SJCRH30 (cell line): ENCODE results near the gene MMP21. TPM values are rescaled to one million over a fixed set of nuclear protein-coding genes. Genes with fewer than 3 reads are reported as not detected.
A peak's percentile ranks its signal among the peaks of the same experiment; 100 is the strongest.

Experiments
- DNase-seq, 2 experiments: peaks; one replicate each; pipeline ENCODE4 v3.0.0-alpha.2; 2015 to 2020
- H3K27ac ChIP-seq: fragments of 250-450 bp; sonication (Bioruptor Pico); 2 replicates; pipeline ENCODE4 v1.5.1; 2020; ENCODE audit warnings: mild to moderate bottlenecking, moderate library complexity
- H3K27me3 ChIP-seq: fragments of 250-450 bp; sonication (Bioruptor Pico); 2 replicates; pipeline ENCODE4 v1.5.1; 2020; ENCODE audit warnings: mild to moderate bottlenecking, moderate library complexity
- H3K36me3 ChIP-seq: fragments of 250-450 bp; sonication (Bioruptor Pico); 2 replicates; pipeline ENCODE4 v1.5.1; 2020; ENCODE audit warnings: mild to moderate bottlenecking, moderate library complexity
- H3K4me1 ChIP-seq: fragments of 250-450 bp; sonication (Bioruptor Pico); 2 replicates; pipeline ENCODE4 v1.5.1; 2020; ENCODE audit warnings: mild to moderate bottlenecking, moderate library complexity
- H3K4me3 ChIP-seq: fragments of 250-450 bp; sonication (Bioruptor Pico); 2 replicates; pipeline ENCODE4 v1.5.1; 2020; ENCODE audit warnings: mild to moderate bottlenecking, moderate library complexity
- H3K9me3 ChIP-seq: fragments of 250-450 bp; sonication (Bioruptor Pico); replicated peaks from 2 replicates; pipeline ENCODE4 v1.5.1; 2020; ENCODE audit warnings: mild to moderate bottlenecking, moderate library complexity
- total RNA-seq: library from RNA; depleted of rRNA; stranded (reverse); fragments of >200 nt; shearing (Covaris generic); gene quantifications from 2 replicates; pipeline ENCODE4 v1.2.3, GENCODE V29; 2014

The MMP21 gene
- total RNA-seq, 1 experiment from 2014 or later = not detected

DNA sequence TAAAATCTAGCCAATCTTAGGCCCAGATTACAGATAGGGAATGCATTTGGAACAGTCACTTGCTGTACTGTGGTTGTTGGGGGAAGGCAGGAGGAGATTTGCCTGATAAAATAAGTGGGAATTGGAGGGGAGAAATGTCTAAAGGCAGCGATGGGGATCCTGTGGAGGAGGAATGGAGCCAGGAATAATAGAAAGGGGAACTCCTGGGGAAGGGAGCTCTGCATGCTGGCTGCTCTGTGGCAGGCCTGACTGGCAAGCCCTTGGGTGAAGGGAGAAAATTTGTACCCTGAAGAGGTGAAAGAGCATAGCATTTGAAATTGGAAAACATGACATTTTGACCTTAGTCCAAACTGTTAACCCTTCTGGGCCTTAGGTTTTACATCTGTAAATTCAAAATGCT is 13.7 kb downstream of the MMP21 start:
- Histone ChIP-seq H3K27me3 (no peaks in the 10 kb centered on the region), H3K36me3 (peaks cover 76% of the 10 kb centered on the region), H3K4me3 (no peak overlapping the region), H3K9me3 (no peaks in the 10 kb centered on the region), H3K27ac (no peak overlapping the region), H3K4me1 (no peaks in the 10 kb centered on the region)
- no peak for DNase-seq

DNA sequence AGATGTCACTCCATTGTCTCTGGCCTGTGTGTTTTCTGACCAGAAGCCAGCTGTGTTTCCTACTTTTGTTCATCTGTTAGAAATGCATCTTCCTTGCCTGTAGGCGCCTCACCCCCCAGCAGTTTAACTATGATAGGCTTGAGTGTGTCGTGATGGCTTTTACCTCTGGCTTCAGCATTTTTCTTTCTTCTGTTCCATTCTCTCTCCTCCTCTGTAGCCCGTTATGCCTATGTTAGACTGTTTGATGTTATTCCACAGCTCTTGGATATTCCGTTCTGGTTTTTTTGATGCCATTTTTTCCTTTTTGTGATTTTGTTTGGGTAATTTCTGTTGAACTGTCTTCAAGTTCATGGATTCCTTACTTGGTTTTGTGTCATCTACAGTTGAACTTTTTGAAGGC is 17.9 kb downstream of the MMP21 start:
- H3K4me3 ChIP-seq = no peak overlapping the region
- H3K27ac ChIP-seq = no peak overlapping the region
- H3K9me3 ChIP-seq = no peaks in the 10 kb centered on the region
- H3K27me3 ChIP-seq = no peaks in the 10 kb centered on the region
- H3K4me1 ChIP-seq = no peaks in the 10 kb centered on the region
- peaks cover 71% of the 10 kb centered on the region for H3K36me3 ChIP-seq
- no peak for DNase-seq

DNA sequence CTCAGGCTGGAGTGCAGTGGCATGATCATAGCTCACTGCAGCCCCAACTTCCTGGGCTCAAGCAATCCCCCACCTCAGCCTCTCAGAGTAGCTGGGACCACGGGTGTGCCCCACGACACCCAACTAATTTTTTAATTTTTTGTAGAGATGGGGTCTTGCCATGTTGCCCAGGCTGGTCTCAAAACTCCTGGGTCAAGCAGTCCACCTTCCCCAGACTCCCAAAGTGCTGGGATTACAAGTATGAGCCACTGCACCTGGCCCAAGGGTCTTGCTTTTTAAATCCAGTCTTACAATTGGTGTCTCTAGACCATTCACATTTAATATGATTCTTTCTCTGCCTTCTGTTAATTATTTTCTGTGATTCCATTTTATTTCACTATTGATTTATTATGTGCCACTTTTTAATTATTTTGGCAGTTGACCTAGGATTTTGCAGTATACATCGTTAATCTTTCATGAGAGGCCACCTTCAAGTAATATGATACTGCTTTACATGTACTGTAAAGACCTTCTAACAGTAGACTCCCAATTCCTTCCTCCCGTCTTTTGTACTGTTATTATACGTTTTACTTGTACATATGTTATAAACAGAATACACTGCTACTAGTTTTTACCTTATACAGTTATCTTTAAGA is 18.7 kb downstream of the MMP21 start:
- H3K9me3 ChIP-seq = no peaks in the 10 kb centered on the region
- no peaks in the 10 kb centered on the region for H3K4me1 ChIP-seq
- no peaks in the 10 kb centered on the region for H3K27me3 ChIP-seq
- no peak for DNase-seq
- peaks cover 73% of the 10 kb centered on the region for H3K36me3 ChIP-seq
- no peak overlapping the region for H3K4me3 ChIP-seq
- no peak overlapping the region for H3K27ac ChIP-seq

DNA sequence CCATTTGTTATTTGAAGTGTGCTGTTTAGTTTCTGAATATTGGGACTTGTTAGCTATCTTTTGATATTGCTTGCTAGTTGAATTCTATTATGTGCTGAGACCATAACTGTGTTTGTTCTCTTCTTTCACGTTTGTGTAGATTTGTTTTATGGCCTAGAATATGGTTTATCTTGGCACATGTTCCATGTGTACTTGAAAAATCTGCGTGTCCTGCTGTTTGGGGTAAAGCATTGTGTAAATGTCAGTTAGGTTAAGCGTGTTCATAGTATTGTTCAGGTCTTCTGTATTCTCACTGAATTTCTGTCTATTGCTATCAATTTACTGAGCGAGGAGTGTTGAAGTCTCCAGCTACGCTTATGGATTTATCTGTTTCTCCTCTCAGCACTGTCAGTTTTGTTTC is 19.4 kb downstream of the MMP21 start:
- no peaks in the 10 kb centered on the region for H3K27me3 ChIP-seq
- H3K9me3 ChIP-seq = no peaks in the 10 kb centered on the region
- DNase-seq = no peak
- H3K36me3 ChIP-seq = peaks cover 70% of the 10 kb centered on the region
- no peak overlapping the region for H3K27ac ChIP-seq
- H3K4me3 ChIP-seq = no peak overlapping the region
- no peaks in the 10 kb centered on the region for H3K4me1 ChIP-seq

DNA sequence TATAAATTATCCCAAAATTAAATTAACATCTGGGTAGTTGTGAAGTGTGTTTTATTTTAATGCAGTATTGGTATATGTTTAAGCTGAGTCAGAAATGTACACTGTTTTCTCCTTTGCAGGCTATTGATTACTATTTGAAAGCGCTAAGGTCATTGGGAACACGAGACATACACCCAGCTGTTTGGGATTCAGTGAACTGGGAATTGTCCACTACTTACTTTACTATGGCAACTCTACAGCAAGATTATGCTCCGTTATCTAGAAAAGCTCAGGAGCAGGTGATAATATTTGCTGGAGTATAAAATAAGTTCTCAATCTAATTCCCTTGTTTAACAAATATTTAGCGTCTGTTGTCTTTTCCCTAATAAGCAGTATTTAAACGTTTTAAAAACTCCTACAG is 28.2 kb downstream of the MMP21 start:
- Histone ChIP-seq H3K4me1 (no peaks in the 10 kb centered on the region), H3K36me3 (peaks cover 72% of the 10 kb centered on the region)

DNA sequence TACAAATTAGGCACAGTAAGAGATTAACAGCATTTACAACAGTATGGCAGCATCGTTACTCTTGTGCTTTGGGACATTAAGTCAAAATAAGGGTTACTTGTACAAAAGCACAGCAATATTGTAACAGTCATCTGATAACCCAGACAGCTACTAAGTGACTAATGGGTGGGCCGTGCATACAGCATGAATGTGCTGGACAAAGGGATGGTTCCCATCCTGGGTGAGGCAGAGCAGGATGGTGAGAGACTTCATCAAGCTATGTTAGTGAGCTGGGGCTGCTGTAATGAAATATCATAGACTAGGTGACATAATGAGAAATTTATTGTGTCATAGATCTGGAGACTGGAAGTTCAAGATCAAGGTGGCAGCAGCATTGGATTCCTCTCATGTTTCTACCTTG is 30.7 kb downstream of the MMP21 start:
- Histone ChIP-seq H3K27ac (no peak overlapping the region), H3K4me3 (no peak overlapping the region), H3K36me3 (peaks cover 81% of the 10 kb centered on the region), H3K4me1 (no peaks in the 10 kb centered on the region), H3K9me3 (no peaks in the 10 kb centered on the region), H3K27me3 (no peaks in the 10 kb centered on the region)
- DNase-seq = no peak

More for the DNA sequence above, 28.2 kb downstream of the MMP21 start:
- H3K27ac ChIP-seq = no peak overlapping the region
- H3K27me3 ChIP-seq = no peaks in the 10 kb centered on the region
- H3K4me3 ChIP-seq = no peak overlapping the region
- no peaks in the 10 kb centered on the region for H3K9me3 ChIP-seq
- DNase-seq = no peak

DNA sequence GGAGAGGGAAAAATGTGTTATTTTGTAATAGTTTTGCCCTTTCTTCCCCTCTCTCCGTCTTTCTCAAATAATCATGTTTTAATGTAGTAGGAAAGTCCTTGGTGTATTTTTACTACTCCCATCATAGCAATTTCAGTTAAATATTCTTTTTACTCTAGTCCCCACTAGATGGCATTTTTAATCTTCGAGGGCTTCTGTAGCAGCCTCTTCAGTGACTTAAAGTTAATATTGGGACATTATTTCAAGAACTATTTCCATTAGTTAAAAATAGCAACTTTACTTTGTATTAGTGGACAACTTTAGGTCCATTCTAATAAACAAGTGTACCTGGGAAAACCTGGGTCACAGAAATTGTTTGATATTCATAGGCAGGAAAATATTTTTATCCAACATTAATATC is 33.2 kb downstream of the MMP21 start:
- Histone ChIP-seq H3K27ac (no peak overlapping the region), H3K4me1 (no peaks in the 10 kb centered on the region), H3K36me3 (peaks cover 88% of the 10 kb centered on the region)

DNA sequence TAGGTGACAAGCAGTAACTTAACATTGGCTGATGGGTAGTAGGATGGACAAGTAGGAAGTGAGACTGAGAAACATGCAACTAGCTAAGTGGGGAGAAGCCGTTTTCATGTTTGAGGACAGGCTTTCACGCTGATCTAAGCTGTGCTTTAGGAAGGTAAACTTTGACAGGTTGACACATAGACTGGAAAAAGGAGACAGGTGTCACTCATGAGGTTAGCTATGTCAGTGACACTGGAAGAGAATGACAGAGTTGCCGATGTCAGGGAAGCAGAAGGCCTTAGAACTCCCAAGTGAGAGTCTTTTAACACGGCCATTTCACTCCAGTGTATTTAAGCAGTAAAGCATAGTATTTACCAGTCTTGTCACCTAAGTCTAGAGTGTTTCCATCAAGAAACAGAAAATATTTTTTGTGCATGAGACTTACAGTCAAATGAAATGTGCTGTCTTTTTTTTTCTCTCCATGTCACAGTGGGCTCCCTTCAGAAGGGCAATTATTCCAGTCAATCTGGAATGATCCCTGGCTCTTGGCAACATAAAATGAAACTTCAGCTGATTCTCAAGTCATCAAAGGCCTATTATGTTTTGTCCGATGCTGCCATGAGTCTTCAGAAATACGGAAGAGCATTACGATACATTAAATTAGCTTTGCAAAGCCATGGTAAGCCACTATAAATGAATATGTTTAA is 35.5 kb downstream of the MMP21 start:
- no peak for DNase-seq
- H3K27me3 ChIP-seq = no peaks in the 10 kb centered on the region
- no peak overlapping the region for H3K27ac ChIP-seq
- H3K4me1 ChIP-seq = no peaks in the 10 kb centered on the region
- H3K4me3 ChIP-seq = no peak overlapping the region
- peaks cover 81% of the 10 kb centered on the region for H3K36me3 ChIP-seq
- no peaks in the 10 kb centered on the region for H3K9me3 ChIP-seq

More for the DNA sequence above, 33.2 kb downstream of the MMP21 start:
- Histone ChIP-seq H3K9me3 (no peaks in the 10 kb centered on the region), H3K4me3 (no peak overlapping the region), H3K27me3 (no peaks in the 10 kb centered on the region)
- no peak for DNase-seq

DNA sequence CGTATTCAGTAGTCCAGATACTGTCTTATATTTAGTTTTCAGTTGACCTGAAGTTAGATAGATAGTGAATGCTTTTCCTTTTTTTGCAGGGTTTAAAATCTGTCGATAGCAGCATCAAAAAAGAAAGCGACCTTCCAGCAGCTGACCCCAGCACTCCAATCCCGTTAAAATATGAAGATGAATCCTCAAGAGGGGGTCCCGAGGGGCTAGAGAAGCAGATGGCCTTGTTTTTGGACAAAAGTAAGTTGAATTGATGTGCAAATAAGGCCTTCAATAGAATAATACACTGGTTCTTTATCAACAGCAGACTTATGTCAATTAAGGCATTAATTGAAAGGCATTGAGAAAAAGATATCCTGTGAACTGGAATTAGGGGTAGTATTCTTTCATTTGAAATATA is 37.4 kb downstream of the MMP21 start:
- Histone ChIP-seq H3K36me3 (peaks cover 79% of the 10 kb centered on the region), H3K27me3 (no peaks in the 10 kb centered on the region), H3K9me3 (no peaks in the 10 kb centered on the region), H3K4me3 (no peak overlapping the region), H3K27ac (no peak overlapping the region), H3K4me1 (no peaks in the 10 kb centered on the region)
- DNase-seq = no peak

DNA sequence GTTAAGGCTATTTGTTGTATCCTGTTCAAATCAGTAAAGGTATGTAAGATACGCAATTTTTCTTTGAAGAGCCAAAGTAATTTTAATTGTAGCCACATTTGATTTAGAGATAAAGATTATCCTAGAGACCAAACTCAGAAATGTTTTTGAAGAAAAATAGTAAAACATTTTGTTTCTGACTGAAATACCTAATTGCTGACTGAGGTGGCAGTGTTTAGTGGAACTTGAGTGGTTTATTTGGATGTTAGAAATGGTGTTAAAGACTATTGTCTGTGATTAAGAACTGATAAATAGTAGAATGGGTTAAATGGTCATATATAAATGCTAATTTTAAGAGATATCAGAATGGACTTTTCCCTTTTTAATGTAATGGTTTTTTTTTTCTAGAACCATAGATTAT is 40.8 kb downstream of the MMP21 start:
- Histone ChIP-seq H3K9me3 (no peaks in the 10 kb centered on the region), H3K36me3 (peaks cover 78% of the 10 kb centered on the region), H3K27ac (no peak overlapping the region), H3K27me3 (no peaks in the 10 kb centered on the region), H3K4me1 (no peaks in the 10 kb centered on the region), H3K4me3 (no peak overlapping the region)
- no peak for DNase-seq

DNA sequence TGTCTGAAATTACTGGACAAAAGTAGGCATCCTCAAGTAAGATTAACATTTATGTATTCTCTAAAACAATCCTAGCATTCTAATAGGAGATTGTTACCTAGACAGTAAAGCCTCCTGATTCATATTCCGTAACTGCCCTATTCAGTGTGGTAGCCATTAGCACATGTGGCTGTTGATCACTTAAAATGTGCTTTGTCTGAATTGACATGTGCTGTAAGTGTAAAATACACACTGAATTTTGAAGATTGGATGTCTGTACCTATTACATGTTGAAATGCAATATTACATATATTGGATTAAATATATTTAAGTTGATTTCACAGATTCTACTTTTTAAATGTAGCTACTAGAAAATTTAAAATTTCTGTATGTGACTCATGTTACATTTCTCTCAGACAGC is 41.5 kb downstream of the MMP21 start:
- peaks cover 80% of the 10 kb centered on the region for H3K36me3 ChIP-seq
- H3K9me3 ChIP-seq = no peaks in the 10 kb centered on the region
- no peak for DNase-seq
- H3K4me3 ChIP-seq = no peak overlapping the region
- no peaks in the 10 kb centered on the region for H3K27me3 ChIP-seq
- no peaks in the 10 kb centered on the region for H3K4me1 ChIP-seq
- no peak overlapping the region for H3K27ac ChIP-seq

DNA sequence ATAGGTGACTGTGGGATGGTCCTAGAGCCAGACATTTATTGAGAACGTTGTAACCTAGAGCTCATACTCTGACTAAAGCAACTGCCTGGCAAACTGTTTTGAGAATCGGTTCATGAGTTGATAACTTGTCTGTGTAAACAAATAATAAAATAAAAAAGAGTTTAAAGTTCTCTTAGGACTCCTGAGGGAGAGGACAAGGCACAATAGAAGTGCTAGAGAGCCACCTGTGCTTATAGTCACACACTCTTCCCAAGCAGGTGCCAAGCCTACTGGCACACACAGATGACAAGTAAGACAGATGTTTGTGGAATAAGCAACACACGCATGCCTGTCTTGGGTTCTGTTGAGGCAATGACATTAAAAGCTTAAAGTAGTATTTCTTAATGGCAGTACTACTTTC is 48.2 kb downstream of the MMP21 start:
- no peak for DNase-seq
- Histone ChIP-seq H3K27me3 (no peaks in the 10 kb centered on the region), H3K27ac (no peak overlapping the region), H3K9me3 (no peaks in the 10 kb centered on the region), H3K4me1 (no peaks in the 10 kb centered on the region), H3K36me3 (peaks cover 90% of the 10 kb centered on the region), H3K4me3 (no peak overlapping the region)

DNA sequence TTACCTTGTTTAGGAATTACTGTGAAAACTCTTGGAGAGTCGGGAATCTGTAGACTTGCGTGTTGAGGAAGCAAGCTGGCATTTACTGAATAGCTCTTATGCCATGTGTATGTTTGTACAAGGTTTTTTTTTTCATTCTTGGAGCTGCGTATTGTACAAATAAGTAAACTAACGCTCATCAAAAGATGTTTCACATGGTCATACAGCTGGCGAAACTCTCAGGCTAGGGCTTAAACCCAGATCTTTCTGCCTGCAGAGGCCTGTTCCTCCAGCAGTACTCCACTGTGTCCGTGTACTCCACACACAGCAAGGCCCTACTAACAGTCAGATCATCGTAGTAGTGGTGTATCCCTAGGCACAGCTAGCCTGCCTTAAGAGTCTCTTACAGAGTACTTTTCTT is 48.7 kb downstream of the MMP21 start:
- no peaks in the 10 kb centered on the region for H3K4me1 ChIP-seq
- no peak overlapping the region for H3K4me3 ChIP-seq
- H3K36me3 ChIP-seq = peaks cover 90% of the 10 kb centered on the region
- no peak overlapping the region for H3K27ac ChIP-seq
- no peaks in the 10 kb centered on the region for H3K9me3 ChIP-seq
- DNase-seq = no peak
- no peaks in the 10 kb centered on the region for H3K27me3 ChIP-seq

DNA sequence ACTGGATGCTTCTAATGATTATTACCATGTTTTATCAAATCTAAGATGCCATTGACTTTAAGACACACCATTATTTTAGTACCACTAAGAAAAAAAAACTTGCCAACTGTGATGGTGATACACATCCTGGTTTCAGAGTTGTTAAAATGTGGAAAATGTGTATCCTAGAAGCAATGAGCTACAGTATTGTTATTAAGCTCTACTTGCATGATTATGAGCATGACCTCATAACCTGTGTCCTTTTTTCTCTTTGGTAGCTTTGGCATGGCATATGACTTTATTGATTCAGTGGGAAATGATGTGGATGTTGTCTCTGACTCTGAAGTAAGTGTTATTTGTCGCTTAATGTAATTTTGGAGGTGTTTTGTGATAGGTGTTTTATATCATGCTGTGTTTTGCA is 52.8 kb downstream of the MMP21 start:
- H3K9me3 ChIP-seq = no peaks in the 10 kb centered on the region
- DNase-seq = no peak
- no peak overlapping the region for H3K27ac ChIP-seq
- peaks cover 62% of the 10 kb centered on the region for H3K36me3 ChIP-seq
- no peak overlapping the region for H3K4me3 ChIP-seq
- H3K4me1 ChIP-seq = no peaks in the 10 kb centered on the region
- H3K27me3 ChIP-seq = no peaks in the 10 kb centered on the region

DNA sequence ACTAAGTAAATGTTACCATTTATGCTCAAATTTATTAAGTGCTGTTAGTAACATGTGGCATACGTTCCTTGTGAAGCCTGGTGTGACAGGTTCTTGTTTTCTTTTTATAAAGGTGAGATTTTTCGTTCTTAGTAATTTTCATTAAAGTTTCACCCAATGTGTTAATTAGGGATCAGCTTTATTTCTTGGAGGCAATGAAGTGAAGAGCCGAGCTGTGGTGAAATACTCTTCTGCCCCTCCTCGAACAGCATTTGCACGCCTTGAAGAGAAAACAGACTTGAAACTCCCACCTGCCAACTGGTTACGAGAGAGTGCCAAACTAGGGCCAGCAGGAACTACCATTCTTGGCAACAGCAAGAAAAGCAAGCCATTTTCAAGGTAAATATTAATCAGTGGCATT is 54.6 kb downstream of the MMP21 start:
- Histone ChIP-seq H3K27me3 (no peaks in the 10 kb centered on the region), H3K4me3 (no peak overlapping the region), H3K9me3 (no peaks in the 10 kb centered on the region), H3K4me1 (no peaks in the 10 kb centered on the region), H3K27ac (no peak overlapping the region), H3K36me3 (peaks cover 46% of the 10 kb centered on the region)
- DNase-seq = no peak

DNA sequence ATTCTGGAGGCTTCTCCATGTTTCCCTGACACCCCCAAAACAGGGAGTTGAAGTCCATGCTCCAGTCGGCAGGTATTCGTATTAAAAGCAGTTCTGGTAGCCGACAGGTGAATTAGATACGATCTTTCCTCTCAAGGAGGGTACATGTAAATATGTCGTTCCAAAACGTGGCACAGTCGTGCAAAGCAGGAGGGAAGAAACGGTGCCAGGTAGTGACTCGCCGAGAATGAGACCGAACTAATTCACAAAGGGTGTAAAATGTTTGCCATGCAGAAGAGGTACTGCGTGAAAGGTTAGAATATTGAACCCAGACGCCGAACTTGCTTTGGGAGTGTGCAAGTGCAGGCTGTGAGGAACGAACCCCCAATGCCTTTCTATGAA is 55.6 kb downstream of the MMP21 start:
- H3K4me3 ChIP-seq = peak overlapping the region; percentile 83
- H3K4me1 ChIP-seq = no peaks in the 10 kb centered on the region
- H3K9me3 ChIP-seq = no peaks in the 10 kb centered on the region
- H3K27ac ChIP-seq = peak overlapping the region; percentile 75
- H3K36me3 ChIP-seq = peaks cover 37% of the 10 kb centered on the region
- H3K27me3 ChIP-seq = no peaks in the 10 kb centered on the region
- DNase-seq = no peak
